ENCODE results near the gene DHODH. TPM values are rescaled to one million over a fixed set of nuclear protein-coding genes. Genes with fewer than 3 reads are reported as not detected.

The DHODH gene
- total and polyA plus RNA-seq, 2 of the 13 experiments (the other 11 are each of a cell fraction or from before 2014, with no cell fraction given): 10.7 to 16.4 TPM

GRCh38 chr16:72060405-72060804, 51.9 kb downstream of the DHODH start (continued):
- TF ChIP-seq KAT7 (CRISPR knock-in tag; IDR thresholded peaks at IDR 0.05; ENCODE audit: borderline replicate concordance): no peak

- Histone ChIP-seq H4K20me1 (ENCODE audit: insufficient read depth, low read length) (no peaks in the 10 kb centered on the region), H3K9me3 (ENCODE audit: low read length) (0 out of 2 replicates have a peak, but pooled peaks cover 4% of the 10 kb centered on the region), H3K4me3 (replicated peaks in 1 of 3; ENCODE audit: insufficient read depth in 1 of 3, low read depth in 2 of 3, low read length in 3 of 3) (no peak overlapping the region), H2AFZ (ENCODE audit: low read length) (no peak overlapping the region), H3K79me2 (ENCODE audit: insufficient read depth, low read length) (no peaks in the 10 kb centered on the region), H3K27ac (ENCODE audit: extremely low read length, insufficient read depth, low read length) (peak overlapping the region; percentile 92), H3K27me3 (ENCODE audit: control insufficient read depth in 1 of 2, insufficient read depth in 2 of 2, low read length in 2 of 2) (no peaks in the 10 kb centered on the region), H3K36me3 (replicated peaks in 1 of 2; ENCODE audit: control insufficient read depth in 1 of 2, insufficient read depth in 2 of 2, low read length in 2 of 2) (no peaks in the 10 kb centered on the region; a peak in 1 of 5 replicates), H3K4me1 (ENCODE audit: insufficient read depth, low read length) (peaks cover 64% of the 10 kb centered on the region), H3K9ac (ENCODE audit: insufficient read depth, low read depth, low read length) (no peak overlapping the region), H3K4me2 (ENCODE audit: low read depth, low read length) (peak overlapping the region; percentile 76)
- ChIA-PET POLR2A (interaction anchor here (1.0 to 4.4 kb wide), 6 partner anchors 11 to 52 kb away, joined by 4 to 46 read pairs (median 9); partner anchors contain the start of genes DHX38 and TXNL4B), CTCF (ENCODE audit: low intra/inter-chr PET ratio, low total read pairs) (no interaction called here)
- WGBS (ENCODE audit: low lambda C conversion rate): 100% methylated on average over 1 of the region's 1 CpG
- BruUV-seq (replicated peaks): no TSS peak
- intact Hi-C loops (cut with micrococcal nuclease; ENCODE audit: unreplicated experiment) (no loop called here), in situ Hi-C loops (cut with HindIII; ENCODE audit: extremely low pct_ligation_motif_present, low pct_unique_long_range_greater_than_20kb) (no loop called here)
- FAIRE-seq (no peak), DNase-seq (ENCODE audit: low spot score) (no peak), ATAC-seq (no peak)
- TF ChIP-seq SRSF9 (IDR thresholded peaks at IDR 0.05; ENCODE audit: borderline replicate concordance, insufficient read depth, low read depth, low read length, poor library complexity, severe bottlenecking) (no peak), AKAP8 (CRISPR knock-in tag; IDR thresholded peaks at IDR 0.05) (no peak), HOXA9 (CRISPR knock-in tag; IDR thresholded peaks at IDR 0.05; ENCODE audit: borderline replicate concordance) (no peak), RBFOX2 (IDR thresholded peaks at IDR 0.05; ENCODE audit: low read depth, low read length) (peak; percentile 53), ZFP82 (CRISPR knock-in tag; IDR thresholded peaks at IDR 0.05; ENCODE audit: borderline replicate concordance) (no peak), ZNF713 (CRISPR knock-in tag; IDR thresholded peaks at IDR 0.05) (no peak), NCOR1 (IDR thresholded peaks at IDR 0.05; ENCODE audit: borderline replicate concordance, low read length) (no peak), ZNF329 (CRISPR knock-in tag; IDR thresholded peaks at IDR 0.05; ENCODE audit: low read depth) (no peak), POLR2A (IDR thresholded peaks at IDR 0.05; ENCODE audit: insufficient read depth in 1 of 2, low read depth in 2 of 2, low read length in 2 of 2) (0 out of 4 replicates have a peak, but pooled peaks of 1 of the 2 experiments have one; percentile 0)
- TF ChIP-seq, protein P1, sequence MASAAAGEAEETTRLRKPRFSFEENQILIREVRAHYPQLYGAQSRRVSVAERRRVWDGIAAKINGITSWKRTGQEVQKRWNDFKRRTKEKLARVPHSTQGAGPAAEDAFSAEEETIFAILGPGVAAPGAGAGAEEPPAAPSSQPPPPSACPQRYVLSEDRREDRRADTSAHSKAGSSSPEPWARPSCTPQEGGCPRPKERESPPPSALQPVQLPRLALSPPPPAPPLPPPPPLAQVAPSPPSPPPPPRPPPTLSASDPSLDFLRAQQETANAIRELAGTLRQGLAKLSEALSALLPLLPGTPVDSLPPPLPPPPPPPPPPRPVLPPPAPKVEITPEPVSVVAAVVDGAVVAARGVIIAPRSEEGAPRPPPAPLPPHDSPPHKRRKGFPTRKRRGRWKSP (CRISPR knock-in tag; IDR thresholded peaks at IDR 0.05): 0 out of 2 replicates have a peak, but pooled peaks have one; percentile 46
Measured at GRCh38 chr16:72061564-72061963, 53.0 kb downstream of the DHODH start.
